Fibroblast of lung (primary cell): ENCODE data around the gene LYPD6. TPM values are rescaled to one million over a fixed set of nuclear protein-coding genes. Genes with fewer than 3 reads are reported as not detected.

ENCODE experiments used
- DNase-seq, 2 donors: peaks; one replicate each; pipeline versions ENCODE4 v3.0.0 to v3.0.0-alpha.2; 2010; ENCODE audit warnings: low read depth in 2 of 2
- H2AFZ ChIP-seq: 2 replicates; pipeline ENCODE4 v1.5.1; 2012; ENCODE audit warnings: low read length, control low read depth, inconsistent platforms
- H3K27ac ChIP-seq: 2 replicates; pipeline ENCODE4 v1.5.1; 2011; ENCODE audit warnings: low read length, control low read depth; ENCODE audit not compliant: insufficient read depth
- H3K27me3 ChIP-seq: 2 replicates; pipeline ENCODE4 v1.5.1; 2011; ENCODE audit warnings: mild to moderate bottlenecking, low read length; ENCODE audit not compliant: control insufficient read depth, insufficient read depth
- H3K36me3 ChIP-seq: 2 replicates; pipeline ENCODE4 v1.5.1; 2011; ENCODE audit warnings: low read length; ENCODE audit not compliant: control insufficient read depth, insufficient read depth
- H3K4me1 ChIP-seq: 2 replicates; pipeline ENCODE4 v1.5.1; 2011; ENCODE audit warnings: low read length; ENCODE audit not compliant: control insufficient read depth, insufficient read depth; ENCODE audit errors: extremely low read depth
- H3K4me2 ChIP-seq: 2 replicates; pipeline ENCODE4 v1.5.1; 2011; ENCODE audit warnings: low read length, control low read depth; ENCODE audit not compliant: insufficient read depth; ENCODE audit errors: extremely low read depth
- H3K4me3 ChIP-seq, 4 experiments: fragments of 200-600 bp in 1 of 4; sonication (generic) in 1 of 4; replicated peaks in 1 of 4; 2 replicates each; pipeline ENCODE4 v1.5.1; 2011 to 2016; ENCODE audit warnings: low read length in 4 of 4, low read depth in 3 of 4, mild to moderate bottlenecking in 3 of 4, control low read depth in 2 of 4, inconsistent platforms in 1 of 4, mixed read lengths in 1 of 4; ENCODE audit not compliant: insufficient read depth in 1 of 4; ENCODE audit errors: control extremely low read depth in 1 of 4
- H3K79me2 ChIP-seq: 2 replicates; pipeline ENCODE4 v1.5.1; 2012; ENCODE audit warnings: mild to moderate bottlenecking, low read length, inconsistent platforms; ENCODE audit not compliant: control insufficient read depth, insufficient read depth
- H3K9ac ChIP-seq: 2 replicates; pipeline ENCODE4 v1.5.1; 2011; ENCODE audit warnings: mild to moderate bottlenecking, low read length, control low read depth; ENCODE audit not compliant: insufficient read depth
- H3K9me3 ChIP-seq: 2 replicates; pipeline ENCODE4 v1.5.1; 2012; ENCODE audit warnings: low read depth, low read length; ENCODE audit not compliant: control insufficient read depth, insufficient read depth
- H4K20me1 ChIP-seq: 2 replicates; pipeline ENCODE4 v1.5.1; 2011; ENCODE audit warnings: low read length; ENCODE audit not compliant: control insufficient read depth, insufficient read depth; ENCODE audit errors: extremely low read depth
- CTCF ChIP-seq, 2 donors: IDR thresholded peaks in 1 of 2; conservative IDR thresholded peaks in 1 of 2; 1 replicate in 1 of 2; 2 replicates in 1 of 2; pipeline ENCODE4 v1.5.1; 2011 to 2012; ENCODE audit warnings: low read length in 2 of 2, control low read depth in 1 of 2, inconsistent platforms in 1 of 2, low read depth in 1 of 2, mild to moderate bottlenecking in 1 of 2
- EZH2 ChIP-seq: IDR thresholded peaks from 2 replicates; pipeline ENCODE4 v1.5.1; 2012; ENCODE audit warnings: low read length, control low read depth, mild to moderate bottlenecking; ENCODE audit errors: missing control alignments
- polyA plus RNA-seq, 2 donors: library from polyadenylated mRNA; depleted of rRNA in 1 of 2; stranded (reverse) in 1 of 2; unstranded in 1 of 2; fragments of >200 nt; gene quantifications; 2 replicates each; pipeline ENCODE4 v1.2.1, GENCODE V29; 2011 to 2012; ENCODE audit warnings: missing spikeins in 1 of 2
- total RNA-seq: library from RNA; depleted of rRNA; stranded (reverse); fragments of >200 nt; gene quantifications from 2 replicates; pipeline ENCODE4 v1.2.1, GENCODE V29; 2014

The LYPD6 gene
- total and polyA plus RNA-seq, 2 donors (not counting 1 experiment from before 2014, with no cell fraction given), result 0.17 to 3.7 TPM

DNA sequence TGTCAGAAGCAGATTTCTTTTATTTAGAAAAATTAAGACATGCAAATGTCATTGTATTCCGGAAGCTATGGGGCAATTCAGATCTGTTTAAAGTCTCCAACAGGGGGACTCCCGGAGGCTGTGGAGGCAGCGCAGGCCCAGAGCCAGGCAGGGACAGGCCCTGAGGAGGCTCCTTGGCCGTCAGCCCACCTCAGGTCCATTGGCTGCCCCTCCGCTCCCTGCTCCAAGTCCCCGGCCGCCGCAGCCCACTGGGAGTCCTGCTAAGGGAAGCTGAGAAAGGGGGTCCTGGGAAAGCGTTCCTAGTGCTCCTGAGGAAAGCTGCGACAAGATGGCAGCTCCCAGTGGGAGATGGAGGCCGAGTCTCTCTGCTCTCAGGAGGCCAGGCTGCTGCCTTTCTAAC, 20.0 kb upstream of the LYPD6 start:
- H3K4me3 ChIP-seq, result no peak overlapping the region
- TF ChIP-seq EZH2, result no peak
- TF ChIP-seq CTCF (conservative IDR thresholded peaks at IDR 0.05 in 1 of 2, IDR thresholded peaks at IDR 0.05 in 1 of 2; ENCODE audit: low read depth in 1 of 2, low read length in 2 of 2), result no peak
- no peaks in the 10 kb centered on the region for H3K36me3 ChIP-seq
- no peak overlapping the region for H3K9ac ChIP-seq
- H3K79me2 ChIP-seq, result no peaks in the 10 kb centered on the region
- no peaks in the 10 kb centered on the region for H3K9me3 ChIP-seq
- no peak overlapping the region for H3K27ac ChIP-seq
- no peaks in the 10 kb centered on the region for H3K4me1 ChIP-seq
- DNase-seq, result no peak
- no peaks in the 10 kb centered on the region for H4K20me1 ChIP-seq
- no peak overlapping the region for H3K4me2 ChIP-seq
- H2AFZ ChIP-seq, result no peak overlapping the region
- H3K27me3 ChIP-seq, result peaks cover 3% of the 10 kb centered on the region

DNA sequence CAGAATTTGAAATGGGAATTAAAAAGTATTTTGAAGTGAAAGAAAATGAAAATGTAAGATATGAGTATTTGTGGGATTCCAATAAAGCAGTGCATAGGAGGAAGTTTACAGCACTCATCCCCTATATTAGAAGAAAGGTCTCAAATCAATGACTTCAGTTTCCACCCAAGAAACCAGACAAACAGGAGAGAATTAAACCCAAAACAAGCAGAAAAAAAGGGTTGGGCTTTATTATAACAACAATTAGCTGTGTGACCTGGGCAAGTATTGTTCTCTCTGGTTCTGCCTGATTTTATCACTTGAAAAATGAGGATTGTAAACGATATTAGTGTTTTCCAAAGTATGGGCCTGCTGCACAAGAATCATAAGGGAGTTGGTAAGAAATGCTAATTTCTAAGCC, 18.3 kb upstream of the LYPD6 start:
- Histone ChIP-seq H3K79me2 (no peaks in the 10 kb centered on the region), H3K27me3 (peaks cover 3% of the 10 kb centered on the region), H3K27ac (no peak overlapping the region), H4K20me1 (no peaks in the 10 kb centered on the region), H3K9me3 (no peaks in the 10 kb centered on the region), H3K4me1 (no peaks in the 10 kb centered on the region), H3K9ac (no peak overlapping the region), H2AFZ (no peak overlapping the region), H3K36me3 (no peaks in the 10 kb centered on the region), H3K4me2 (no peak overlapping the region), H3K4me3 (no peak overlapping the region)
- DNase-seq, result no peak
- no peak for TF ChIP-seq CTCF (conservative IDR thresholded peaks at IDR 0.05 in 1 of 2, IDR thresholded peaks at IDR 0.05 in 1 of 2; ENCODE audit: low read depth in 1 of 2, low read length in 2 of 2)
- TF ChIP-seq EZH2, result no peak

- TF ChIP-seq EZH2 (no peak), CTCF (conservative IDR thresholded peaks at IDR 0.05 in 1 of 2, IDR thresholded peaks at IDR 0.05 in 1 of 2; ENCODE audit: low read depth in 1 of 2, low read length in 2 of 2) (peak; percentile 80 to 89)
- Histone ChIP-seq H3K27me3 (no peaks in the 10 kb centered on the region), H3K4me2 (no peak overlapping the region)
Measured at GRCh38 chr2:149313512-149313972, 16.8 kb upstream of the LYPD6 start.

More at GRCh38 chr2:149313512-149313972, 16.8 kb upstream of the LYPD6 start:
- no peaks in the 10 kb centered on the region for H3K79me2 ChIP-seq
- H3K4me1 ChIP-seq, result no peaks in the 10 kb centered on the region
- H3K9me3 ChIP-seq, result no peaks in the 10 kb centered on the region
- no peaks in the 10 kb centered on the region for H3K36me3 ChIP-seq
- H3K4me3 ChIP-seq, result peak overlapping the region in 1 of 4 experiments; percentile 3
- H2AFZ ChIP-seq, result no peak overlapping the region
- H4K20me1 ChIP-seq, result no peaks in the 10 kb centered on the region
- DNase-seq, result peak; percentile 22 to 47
- no peak overlapping the region for H3K27ac ChIP-seq
- H3K9ac ChIP-seq, result no peak overlapping the region
